ENCODE data around the gene HNF4A.

DNA sequence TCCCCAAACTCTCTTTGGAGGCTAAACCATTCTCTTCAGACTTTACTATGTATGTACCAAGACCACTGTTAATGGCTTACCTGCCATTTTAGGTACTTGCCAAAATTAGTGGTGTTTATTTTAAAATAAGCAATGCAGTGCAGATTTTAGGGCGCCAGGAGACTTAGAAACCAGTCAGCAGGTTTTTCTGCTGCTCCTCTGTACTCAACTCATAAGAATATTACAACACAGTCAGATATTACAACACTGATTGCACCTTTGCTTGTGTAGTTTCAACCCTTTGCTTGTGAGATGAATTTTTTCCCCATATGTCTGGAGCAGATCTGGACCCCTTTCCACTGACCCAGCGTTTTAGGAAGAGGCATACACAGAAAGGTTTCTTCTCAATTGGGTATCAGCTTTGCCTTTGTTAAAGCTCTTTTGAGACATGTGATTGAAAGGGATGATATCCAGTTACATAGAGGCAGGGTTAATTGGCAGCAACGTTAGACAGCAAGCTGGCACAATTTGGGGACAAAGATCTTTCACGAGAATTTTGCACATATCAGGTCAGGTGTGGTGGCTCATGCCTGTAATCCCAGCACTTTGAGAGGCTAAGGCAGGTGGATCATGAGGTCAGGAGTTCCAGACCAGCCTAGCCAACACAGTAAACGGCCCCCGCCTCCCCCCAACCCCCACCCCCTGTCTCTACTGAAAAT lies 126.4 kb downstream of the HNF4A start:
- TF ChIP-seq, protein P1, sequence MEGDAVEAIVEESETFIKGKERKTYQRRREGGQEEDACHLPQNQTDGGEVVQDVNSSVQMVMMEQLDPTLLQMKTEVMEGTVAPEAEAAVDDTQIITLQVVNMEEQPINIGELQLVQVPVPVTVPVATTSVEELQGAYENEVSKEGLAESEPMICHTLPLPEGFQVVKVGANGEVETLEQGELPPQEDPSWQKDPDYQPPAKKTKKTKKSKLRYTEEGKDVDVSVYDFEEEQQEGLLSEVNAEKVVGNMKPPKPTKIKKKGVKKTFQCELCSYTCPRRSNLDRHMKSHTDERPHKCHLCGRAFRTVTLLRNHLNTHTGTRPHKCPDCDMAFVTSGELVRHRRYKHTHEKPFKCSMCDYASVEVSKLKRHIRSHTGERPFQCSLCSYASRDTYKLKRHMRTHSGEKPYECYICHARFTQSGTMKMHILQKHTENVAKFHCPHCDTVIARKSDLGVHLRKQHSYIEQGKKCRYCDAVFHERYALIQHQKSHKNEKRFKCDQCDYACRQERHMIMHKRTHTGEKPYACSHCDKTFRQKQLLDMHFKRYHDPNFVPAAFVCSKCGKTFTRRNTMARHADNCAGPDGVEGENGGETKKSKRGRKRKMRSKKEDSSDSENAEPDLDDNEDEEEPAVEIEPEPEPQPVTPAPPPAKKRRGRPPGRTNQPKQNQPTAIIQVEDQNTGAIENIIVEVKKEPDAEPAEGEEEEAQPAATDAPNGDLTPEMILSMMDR (IDR thresholded peaks at IDR 0.05): no peak
- no peak for TF ChIP-seq POLR2A (IDR thresholded peaks at IDR 0.05)

All from ovary (tissue), 3 donors.